GM19395 (cell line): ENCODE results near the gene CTBS.
"Not testable (repeated sequence)": the region's sequence is repeated elsewhere in the genome, so short reads cannot be mapped to it uniquely, and the experiment has no call there.

Experiments
- ATAC-seq: cut with Tn5 transposase; IDR thresholded peaks from one replicate; pipeline ENCODE4 v1.9.1; 2021; ENCODE audit warnings: mild to moderate bottlenecking, moderate library complexity; ENCODE audit not compliant: unreplicated experiment

The CTBS gene

GRCh38 chr1:84573967-84574842, at the start of gene CTBS:
CTBS (minus strand) TSS chr1:84574440; CDS start chr1:84574415, 25 bp downstream.
- ATAC-seq, result peak; percentile 82

- no peak for ATAC-seq
These were observed 47.3 kb upstream of the CTBS start for GRCh38 chr1:84621553-84621952.

GRCh38 chr1:84620720-84621313, 46.6 kb upstream of the CTBS start:
- ATAC-seq, result peak; percentile 98

- ATAC-seq, result no peak
These were observed 45.3 kb upstream of the CTBS start for GRCh38 chr1:84619383-84620102.

- ATAC-seq, result no peak
These were observed 43.1 kb upstream of the CTBS start for GRCh38 chr1:84617349-84617748.

GRCh38 chr1:84615790-84616189, 41.5 kb upstream of the CTBS start:
- ATAC-seq, result no peak

- no peak for ATAC-seq
These were observed 39.6 kb upstream of the CTBS start for GRCh38 chr1:84613887-84614286.

GRCh38 chr1:84613026-84613425, 38.8 kb upstream of the CTBS start:
- no peak for ATAC-seq

GRCh38 chr1:84611796-84612195, 37.6 kb upstream of the CTBS start:
- ATAC-seq, result no peak

GRCh38 chr1:84611091-84611490, 36.9 kb upstream of the CTBS start:
- no peak for ATAC-seq

GRCh38 chr1:84606977-84607376, 32.7 kb upstream of the CTBS start:
- no peak for ATAC-seq

- ATAC-seq, result no peak
These were observed 30.9 kb upstream of the CTBS start for GRCh38 chr1:84605157-84605556.

- no peak for ATAC-seq
These were observed 29.9 kb upstream of the CTBS start for GRCh38 chr1:84603941-84604830.

- no peak for ATAC-seq
These were observed 29.0 kb upstream of the CTBS start for GRCh38 chr1:84603223-84603622.

GRCh38 chr1:84600796-84601195, 26.6 kb upstream of the CTBS start:
- ATAC-seq, result no peak

GRCh38 chr1:84598846-84599741, 24.9 kb upstream of the CTBS start:
- peak; percentile 85 for ATAC-seq

- peak; percentile 23 for ATAC-seq
These were observed 24.2 kb upstream of the CTBS start for GRCh38 chr1:84598418-84598817.

GRCh38 chr1:84597011-84597410, 22.8 kb upstream of the CTBS start:
- ATAC-seq, result no peak

- not testable (repeated sequence) for ATAC-seq
These were observed 20.7 kb upstream of the CTBS start for GRCh38 chr1:84594959-84595358.

- no peak for ATAC-seq
These were observed 12.9 kb upstream of the CTBS start for GRCh38 chr1:84587099-84587498.
